Panc1 (cell line): ENCODE results near the gene TWNK. TPM values are rescaled to one million over a fixed set of nuclear protein-coding genes. Genes with fewer than 3 reads are reported as not detected.

Experiments
- ATAC-seq: fragments of 200-7000 bp; cut with Tn5 transposase; 2 replicates; pipeline ENCODE4 v1.9.1; 2020; ENCODE audit warnings: mild to moderate bottlenecking, moderate library complexity
- BruUV-seq: library from RNA; stranded (reverse); fragments of 400-500 nt; replicated peaks from 2 replicates; lab custom pipeline; 2021; lab: Mats Ljungman, UMichigan
- CTCF ChIA-PET: fragments of 300-600 bp; sonication (Branson Sonifier 250); formaldehyde crosslinking; loops from one replicate; lab custom pipeline; 2022; ENCODE audit warnings: antibody characterized with exemption; lab: Charles Lee
- POLR2A ChIA-PET: fragments of 300-600 bp; sonication (Branson Sonifier 250); formaldehyde crosslinking; loops from one replicate; lab custom pipeline; 2022; ENCODE audit warnings: antibody characterized with exemption; lab: Charles Lee
- DNase-seq: peaks from one replicate; pipeline ENCODE4 v3.0.0-alpha.2; 2010; ENCODE audit warnings: low read depth, low spot score
- H3K27ac ChIP-seq: 2 replicates; pipeline ENCODE4 v1.5.1; 2011; ENCODE audit warnings: mild to moderate bottlenecking, low read length, inconsistent platforms
- H3K27me3 ChIP-seq: fragments of 200-500 bp; sonication (Bioruptor generic); 2 replicates; pipeline ENCODE4 v1.6.0; 2014; ENCODE audit warnings: low read length, inconsistent platforms; ENCODE audit not compliant: control insufficient read depth, insufficient read depth
- H3K36me3 ChIP-seq: fragments of 200-500 bp; sonication (Bioruptor generic); 2 replicates; pipeline ENCODE4 v1.5.1; 2014; ENCODE audit warnings: inconsistent platforms, mild to moderate bottlenecking, low read length, moderate library complexity; ENCODE audit not compliant: control insufficient read depth, insufficient read depth
- H3K4me1 ChIP-seq: 2 replicates; pipeline ENCODE4 v1.5.1; 2011; ENCODE audit warnings: inconsistent platforms, mild to moderate bottlenecking, low read length, moderate library complexity; ENCODE audit not compliant: control insufficient read depth, insufficient read depth
- H3K4me3 ChIP-seq, 2 experiments: 2 replicates each; pipeline ENCODE4 v1.5.1; 2011 to 2012; ENCODE audit warnings: low read depth in 2 of 2, low read length in 2 of 2, mild to moderate bottlenecking in 2 of 2, inconsistent platforms in 1 of 2, moderate library complexity in 1 of 2
- H3K9me3 ChIP-seq: fragments of 200-500 bp; sonication (Bioruptor generic); 2 replicates; pipeline ENCODE4 v1.5.1; 2014; ENCODE audit warnings: low read depth, mild to moderate bottlenecking, inconsistent platforms, low read length, moderate library complexity; ENCODE audit not compliant: control insufficient read depth, insufficient read depth
- CTCF ChIP-seq: fragments of 450-650 bp; IDR thresholded peaks from 2 replicates; pipeline ENCODE4 v1.5.1; 2017; ENCODE audit warnings: mild to moderate bottlenecking
- POLR2AphosphoS5 ChIP-seq: IDR thresholded peaks from 2 replicates; pipeline ENCODE4 v1.6.1; 2012; ENCODE audit warnings: mild to moderate bottlenecking, low read depth, low read length, moderate library complexity
- REST ChIP-seq, 2 experiments: IDR thresholded peaks; 2 replicates each; pipeline ENCODE4 v1.6.1; 2011 to 2012; ENCODE audit warnings: low read depth in 2 of 2, control low read depth in 1 of 2, low read length in 1 of 2, mild to moderate bottlenecking in 1 of 2, moderate library complexity in 1 of 2; ENCODE audit not compliant: insufficient read depth in 1 of 2
- SIN3A ChIP-seq: IDR thresholded peaks from 2 replicates; pipeline ENCODE4 v1.6.1; 2012; ENCODE audit warnings: low read depth, mild to moderate bottlenecking, low read length, moderate library complexity, borderline replicate concordance; ENCODE audit not compliant: insufficient read depth
- TCF7L2 ChIP-seq: IDR thresholded peaks from 2 replicates; pipeline ENCODE4 v1.6.1; 2011; ENCODE audit warnings: mild to moderate bottlenecking, low read depth, low read length, inconsistent platforms
- in situ Hi-C: cut with HindIII; loops from 2 replicates; pipeline ENCODE4 v1.10.0; 2016; ENCODE audit warnings: low sequenced_read_pairs, low pct_unique_long_range_greater_than_20kb
- intact Hi-C: fragments of 100-400 bp; cut with micrococcal nuclease; formaldehyde crosslinking; loops from one replicate; pipeline ENCODE4 v1.10.0; 2022; ENCODE audit not compliant: unreplicated experiment
- total RNA-seq: library from RNA; stranded (reverse); gene quantifications from one replicate; pipeline ENCODE4 v1.2.1, GENCODE V29; 2021; ENCODE audit not compliant: unreplicated experiment

TWNK gene
- total RNA-seq, 1 experiment from 2014 or later: 30.5 TPM

GRCh38 chr10:101038484-101038883 lies 51.1 kb downstream of the TWNK start:
- H3K27me3 ChIP-seq: no peaks in the 10 kb centered on the region
- DNase-seq: no peak
- no peak overlapping the region for H3K4me3 ChIP-seq
- in situ Hi-C loops: no loop called here
- intact Hi-C loops: no loop called here
- TF ChIP-seq POLR2AphosphoS5: no peak
- no peak for TF ChIP-seq TCF7L2
- no peak for TF ChIP-seq REST (IDR thresholded peaks at IDR 0.05; ENCODE audit: insufficient read depth in 1 of 2, low read depth in 2 of 2, low read length in 1 of 2)
- TF ChIP-seq SIN3A: no peak
- TF ChIP-seq CTCF: no peak
- ChIA-PET POLR2A (no interaction called here), CTCF (interaction anchor here (0.8 to 1.5 kb wide), 2 partner anchors 13 to 104 kb away, joined by 3 to 5 read pairs; no protein-coding TSS in a partner anchor)
- no peak overlapping the region for H3K27ac ChIP-seq
- BruUV-seq: no TSS peak
- no peaks in the 10 kb centered on the region for H3K36me3 ChIP-seq
- no peak for ATAC-seq
- no peaks in the 10 kb centered on the region for H3K9me3 ChIP-seq
- peaks cover 15% of the 10 kb centered on the region for H3K4me1 ChIP-seq

GRCh38 chr10:101040061-101040460 lies 52.7 kb downstream of the TWNK start:
- no peaks in the 10 kb centered on the region for H3K27me3 ChIP-seq
- no TSS peak for BruUV-seq
- peaks cover 21% of the 10 kb centered on the region for H3K4me1 ChIP-seq
- intact Hi-C loops (loop anchor here (10.0 kb wide), 1 partner anchor 105 kb away; no protein-coding TSS in a partner anchor), in situ Hi-C loops (no loop called here)
- ATAC-seq (no peak), DNase-seq (no peak)
- no peak overlapping the region for H3K27ac ChIP-seq
- H3K36me3 ChIP-seq: no peaks in the 10 kb centered on the region
- no peak overlapping the region for H3K4me3 ChIP-seq
- ChIA-PET CTCF (interaction anchor here (0.6 to 4.6 kb wide), 3 partner anchors 11 to 102 kb away, joined by 4 to 49 read pairs (median 37); no protein-coding TSS in a partner anchor), POLR2A (no interaction called here)
- TF ChIP-seq REST (IDR thresholded peaks at IDR 0.05; ENCODE audit: insufficient read depth in 1 of 2, low read depth in 2 of 2, low read length in 1 of 2) (no peak), POLR2AphosphoS5 (no peak), SIN3A (no peak), TCF7L2 (no peak), CTCF (no peak)
- H3K9me3 ChIP-seq: no peaks in the 10 kb centered on the region
